ENCODE results near the gene PPIC. TPM values are rescaled to one million over a fixed set of nuclear protein-coding genes. Genes with fewer than 3 reads are reported as not detected.
"Not testable (repeated sequence)": the region's sequence is repeated elsewhere in the genome, so short reads cannot be mapped to it uniquely, and the experiment has no call there.

The PPIC gene
- polyA plus RNA-seq, 3 donors: not detected

GRCh38 chr5:122978068-122978467 is 58.5 kb downstream of the PPIC start:
- Histone ChIP-seq H3K4me3 (replicated peaks in 1 of 3; ENCODE audit: low read depth in 2 of 3, low read length in 3 of 3) (no peak overlapping the region), H4K20me1 (ENCODE audit: insufficient read depth, low read length) (no peaks in the 10 kb centered on the region), H3K27me3 (ENCODE audit: control insufficient read depth in 2 of 2, insufficient read depth in 2 of 2, low read length in 2 of 2) (no peaks in the 10 kb centered on the region), H3K4me2 (replicated peaks; ENCODE audit: extremely low read depth, low read length, poor library complexity, severe bottlenecking) (no peak overlapping the region), H3K9me3 (replicated peaks in 1 of 2; ENCODE audit: control insufficient read depth in 1 of 2, insufficient read depth in 1 of 2, low read length in 2 of 2) (no peaks in the 10 kb centered on the region), H3K4me1 (ENCODE audit: control insufficient read depth in 1 of 2, insufficient read depth in 2 of 2, low read length in 2 of 2) (no peaks in the 10 kb centered on the region), H2AFZ (ENCODE audit: insufficient read depth, low read depth, low read length, poor library complexity, severe bottlenecking) (no peak overlapping the region), H3K36me3 (replicated peaks in 1 of 2; ENCODE audit: control insufficient read depth in 1 of 2, insufficient read depth in 2 of 2, low read length in 2 of 2) (no peaks in the 10 kb centered on the region), H3K27ac (ENCODE audit: low read depth in 1 of 2, low read length in 2 of 2) (no peak overlapping the region), H3K9ac (ENCODE audit: insufficient read depth, low read length, poor library complexity, severe bottlenecking) (no peak overlapping the region), H3K79me2 (ENCODE audit: insufficient read depth, low read length) (no peaks in the 10 kb centered on the region)
- DNase-seq: no peak
- H3K27me3 Mint-ChIP-seq (ENCODE audit: low read depth in 3 of 3): peaks cover 0 to 2% (median 0%) of the 10 kb centered on the region in 3 donors
- peaks cover 0 to 2% (median 0%) of the 10 kb centered on the region in 7 donors for H3K9me3 Mint-ChIP-seq
- H3K27ac Mint-ChIP-seq: no peak overlapping the region
- peaks cover 0 to 1% of the 10 kb centered on the region in 2 donors for H3K36me3 Mint-ChIP-seq
- TF ChIP-seq CTCF (IDR thresholded peaks at IDR 0.05): no peak
- intact Hi-C loops (cut with micrococcal nuclease): no loop called here
- H3K4me1 Mint-ChIP-seq: no peaks in the 10 kb centered on the region
- H3K4me3 Mint-ChIP-seq: no peak overlapping the region
- WGBS (ENCODE audit: insufficient coverage): no CpG with 5 or more reads among the region's 2 CpGs

- DNase-seq: no peak
- Histone ChIP-seq H3K79me2 (ENCODE audit: insufficient read depth, low read length) (no peaks in the 10 kb centered on the region), H3K9me3 (replicated peaks in 1 of 2; ENCODE audit: control insufficient read depth in 1 of 2, insufficient read depth in 1 of 2, low read length in 2 of 2) (no peaks in the 10 kb centered on the region), H3K4me3 (replicated peaks in 1 of 3; ENCODE audit: low read depth in 2 of 3, low read length in 3 of 3) (no peak overlapping the region), H3K4me2 (replicated peaks; ENCODE audit: extremely low read depth, low read length, poor library complexity, severe bottlenecking) (no peak overlapping the region), H3K27ac (ENCODE audit: low read depth in 1 of 2, low read length in 2 of 2) (no peak overlapping the region), H4K20me1 (ENCODE audit: insufficient read depth, low read length) (no peaks in the 10 kb centered on the region), H3K4me1 (ENCODE audit: control insufficient read depth in 1 of 2, insufficient read depth in 2 of 2, low read length in 2 of 2) (no peaks in the 10 kb centered on the region), H3K36me3 (replicated peaks in 1 of 2; ENCODE audit: control insufficient read depth in 1 of 2, insufficient read depth in 2 of 2, low read length in 2 of 2) (no peaks in the 10 kb centered on the region), H2AFZ (ENCODE audit: insufficient read depth, low read depth, low read length, poor library complexity, severe bottlenecking) (no peak overlapping the region), H3K9ac (ENCODE audit: insufficient read depth, low read length, poor library complexity, severe bottlenecking) (no peak overlapping the region), H3K27me3 (ENCODE audit: control insufficient read depth in 2 of 2, insufficient read depth in 2 of 2, low read length in 2 of 2) (no peaks in the 10 kb centered on the region)
- H3K4me1 Mint-ChIP-seq: no peaks in the 10 kb centered on the region
- no peak overlapping the region for H3K27ac Mint-ChIP-seq
- peaks cover 0 to 5% (median 0%) of the 10 kb centered on the region in 7 donors for H3K9me3 Mint-ChIP-seq
- no CpG with 5 or more reads among the region's 2 CpGs for WGBS (ENCODE audit: insufficient coverage)
- H3K4me3 Mint-ChIP-seq: no peak overlapping the region
- peaks cover 0 to 2% (median 0%) of the 10 kb centered on the region in 3 donors for H3K27me3 Mint-ChIP-seq (ENCODE audit: low read depth in 3 of 3)
- intact Hi-C loops (cut with micrococcal nuclease): no loop called here
- TF ChIP-seq CTCF (IDR thresholded peaks at IDR 0.05): no peak
- peaks cover 0 to 5% of the 10 kb centered on the region in 2 donors for H3K36me3 Mint-ChIP-seq
Measured at GRCh38 chr5:122977319-122977718, 59.2 kb downstream of the PPIC start.

DNA sequence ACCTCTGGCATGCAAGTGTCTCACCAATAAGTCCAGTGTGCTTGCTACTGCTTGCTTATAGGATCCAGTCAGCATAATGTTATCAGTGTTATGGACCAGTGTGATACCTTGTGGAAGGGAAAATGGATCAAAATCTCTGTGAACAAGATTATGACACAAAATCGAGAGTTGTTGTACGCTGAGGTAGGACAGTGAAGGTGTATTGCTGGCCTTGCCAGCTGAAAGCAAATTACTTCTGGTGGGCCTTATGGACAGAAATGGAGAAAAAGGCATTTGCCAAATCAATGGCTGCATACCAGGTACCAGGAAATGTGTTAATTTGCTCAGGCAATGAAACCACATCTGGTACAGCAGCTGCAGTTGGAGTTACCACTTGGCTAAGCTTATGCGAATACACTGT is 62.3 kb downstream of the PPIC start:
- H3K27ac Mint-ChIP-seq; DNase-seq; H3K4me2 ChIP-seq (replicated peaks; ENCODE audit: extremely low read depth, low read length, poor library complexity, severe bottlenecking); H3K36me3 ChIP-seq (replicated peaks in 1 of 2; ENCODE audit: control insufficient read depth in 1 of 2, insufficient read depth in 2 of 2, low read length in 2 of 2); H4K20me1 ChIP-seq (ENCODE audit: insufficient read depth, low read length); H3K27ac ChIP-seq (ENCODE audit: low read depth in 1 of 2, low read length in 2 of 2); H3K79me2 ChIP-seq (ENCODE audit: insufficient read depth, low read length); H3K4me1 Mint-ChIP-seq; H3K27me3 ChIP-seq (ENCODE audit: control insufficient read depth in 2 of 2, insufficient read depth in 2 of 2, low read length in 2 of 2); H3K4me3 ChIP-seq (replicated peaks in 1 of 3; ENCODE audit: low read depth in 2 of 3, low read length in 3 of 3); H3K27me3 Mint-ChIP-seq (ENCODE audit: low read depth in 3 of 3); H3K4me3 Mint-ChIP-seq; H3K4me1 ChIP-seq (ENCODE audit: control insufficient read depth in 1 of 2, insufficient read depth in 2 of 2, low read length in 2 of 2); H3K36me3 Mint-ChIP-seq; H3K9ac ChIP-seq (ENCODE audit: insufficient read depth, low read length, poor library complexity, severe bottlenecking); H3K9me3 Mint-ChIP-seq; H3K9me3 ChIP-seq (replicated peaks in 1 of 2; ENCODE audit: control insufficient read depth in 1 of 2, insufficient read depth in 1 of 2, low read length in 2 of 2); intact Hi-C loops (cut with micrococcal nuclease); H2AFZ ChIP-seq (ENCODE audit: insufficient read depth, low read depth, low read length, poor library complexity, severe bottlenecking): not testable (repeated sequence)
- 96% methylated on average over 2 of the region's 3 CpGs for WGBS (ENCODE audit: insufficient coverage)

Measured in CD14-positive monocyte (primary cell).